Endothelial cell of umbilical vein (primary cell): ENCODE data around the gene ETFB.

Experiments used
- EZH2 ChIP-seq: IDR thresholded peaks from 2 replicates; pipeline ENCODE4 v1.6.1; 2012; ENCODE audit warnings: borderline replicate concordance, low read depth, mild to moderate bottlenecking, moderate library complexity, low read length, inconsistent platforms; ENCODE audit not compliant: severe bottlenecking
- FOS ChIP-seq: IDR thresholded peaks from 2 replicates; pipeline ENCODE4 v1.6.1; 2011; ENCODE audit warnings: mild to moderate bottlenecking, low read length, moderate library complexity, borderline replicate concordance; ENCODE audit not compliant: insufficient read depth
- JUN ChIP-seq: IDR thresholded peaks from 2 replicates; pipeline ENCODE4 v1.6.1; 2011; ENCODE audit warnings: borderline replicate concordance, low read depth; ENCODE audit not compliant: insufficient read length, insufficient read depth
- MYC ChIP-seq: IDR thresholded peaks from one replicate; pipeline ENCODE4 v1.6.1; 2011; ENCODE audit warnings: mild to moderate bottlenecking, low read depth, low read length
- POLR2A ChIP-seq: IDR thresholded peaks from 2 replicates; pipeline ENCODE4 v1.6.1; 2012; ENCODE audit warnings: low read depth, mild to moderate bottlenecking, control low read depth, low read length
- POLR2AphosphoS5 ChIP-seq: IDR thresholded peaks from 2 replicates; pipeline ENCODE4 v1.6.1; 2012; ENCODE audit warnings: low read depth, mild to moderate bottlenecking, control low read depth, low read length, moderate library complexity; ENCODE audit not compliant: insufficient read depth
- TF ChIP-seq, protein P1 (sequence below), 2 donors: IDR thresholded peaks; 1 replicate in 1 of 2; 2 replicates in 1 of 2; pipeline ENCODE4 v1.5.1; 2011; ENCODE audit warnings: low read length in 2 of 2, mild to moderate bottlenecking in 2 of 2, moderate library complexity in 2 of 2, control low read depth in 1 of 2, inconsistent platforms in 1 of 2, low read depth in 1 of 2; ENCODE audit not compliant: insufficient read depth in 1 of 2; ENCODE audit errors: extremely low read depth in 1 of 2

DNA sequence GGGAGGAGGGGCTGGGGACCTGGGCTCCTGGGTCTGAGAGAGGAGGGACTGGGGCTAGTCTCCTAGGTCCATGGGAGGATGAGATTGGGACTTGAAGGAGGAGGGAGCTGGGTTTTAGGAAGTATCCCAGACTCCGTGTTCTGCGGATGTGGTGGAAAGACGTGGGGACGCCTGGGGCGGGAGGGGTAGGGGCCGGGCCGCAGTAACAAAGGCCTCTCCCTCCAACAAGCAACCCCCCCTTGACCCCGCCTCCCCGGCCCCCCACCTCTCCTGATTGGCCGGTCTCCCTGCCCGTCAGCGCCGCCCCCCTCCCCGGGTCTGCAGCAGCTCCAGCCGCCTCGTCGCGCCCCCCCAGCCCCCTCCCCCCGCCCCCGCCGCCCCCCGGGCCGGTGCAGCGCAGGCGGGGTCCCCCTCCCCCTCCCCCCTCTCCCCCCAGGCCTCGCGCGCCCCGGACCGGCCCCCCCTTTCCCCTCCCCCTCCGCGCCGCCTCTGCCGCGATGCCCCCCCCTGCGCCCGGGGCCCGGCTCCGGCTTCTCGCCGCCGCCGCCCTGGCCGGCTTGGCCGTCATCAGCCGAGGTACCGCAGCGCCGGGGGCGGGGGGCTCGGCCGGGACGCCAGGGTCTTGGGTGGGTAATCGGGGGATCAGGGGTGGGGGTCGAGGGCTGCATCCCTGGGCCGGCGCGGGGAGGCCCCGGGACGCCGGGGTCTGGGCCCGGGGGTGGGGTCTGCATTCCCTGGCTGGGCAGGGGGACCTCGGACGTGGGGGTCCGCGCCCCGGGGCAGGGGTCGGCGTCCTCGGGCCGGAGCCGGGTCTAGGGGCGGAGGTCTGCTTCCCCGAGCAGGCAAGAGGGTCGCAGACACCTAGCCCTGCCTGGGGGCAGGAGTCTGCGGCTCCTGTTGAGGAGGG is 54.6 kb downstream of the ETFB start, which contains the start of gene IGLON5:
- TF ChIP-seq POLR2AphosphoS5 (no peak), EZH2 (no peak), MYC (no peak), JUN (no peak), POLR2A (no peak), FOS (no peak)
- TF ChIP-seq, protein P1, sequence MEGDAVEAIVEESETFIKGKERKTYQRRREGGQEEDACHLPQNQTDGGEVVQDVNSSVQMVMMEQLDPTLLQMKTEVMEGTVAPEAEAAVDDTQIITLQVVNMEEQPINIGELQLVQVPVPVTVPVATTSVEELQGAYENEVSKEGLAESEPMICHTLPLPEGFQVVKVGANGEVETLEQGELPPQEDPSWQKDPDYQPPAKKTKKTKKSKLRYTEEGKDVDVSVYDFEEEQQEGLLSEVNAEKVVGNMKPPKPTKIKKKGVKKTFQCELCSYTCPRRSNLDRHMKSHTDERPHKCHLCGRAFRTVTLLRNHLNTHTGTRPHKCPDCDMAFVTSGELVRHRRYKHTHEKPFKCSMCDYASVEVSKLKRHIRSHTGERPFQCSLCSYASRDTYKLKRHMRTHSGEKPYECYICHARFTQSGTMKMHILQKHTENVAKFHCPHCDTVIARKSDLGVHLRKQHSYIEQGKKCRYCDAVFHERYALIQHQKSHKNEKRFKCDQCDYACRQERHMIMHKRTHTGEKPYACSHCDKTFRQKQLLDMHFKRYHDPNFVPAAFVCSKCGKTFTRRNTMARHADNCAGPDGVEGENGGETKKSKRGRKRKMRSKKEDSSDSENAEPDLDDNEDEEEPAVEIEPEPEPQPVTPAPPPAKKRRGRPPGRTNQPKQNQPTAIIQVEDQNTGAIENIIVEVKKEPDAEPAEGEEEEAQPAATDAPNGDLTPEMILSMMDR (IDR thresholded peaks at IDR 0.05; ENCODE audit: extremely low read depth in 1 of 2, insufficient read depth in 1 of 2, low read depth in 1 of 2, low read length in 2 of 2): no peak
